Stimulated activated CD8-positive, alpha-beta memory T cell treated with anti-CD3 and anti-CD28 coated beads, Interleukin-12 subunit alpha, Interleukin-12 subunit beta, amount 100 ng/mL, for 1 hour (primary cell): ENCODE data around the gene LCK.
"Not testable (repeated sequence)": the region's sequence is repeated elsewhere in the genome, so short reads cannot be mapped to it uniquely, and the experiment has no call there.

Experiments used
- DNase-seq: peaks from one replicate; pipeline ENCODE4 v3.0.0-alpha.2; 2020; ENCODE audit warnings: low read depth

Gene LCK

GRCh38 chr1:32240140-32240951 is 10.7 kb upstream of the LCK start:
- no peak for DNase-seq

DNA sequence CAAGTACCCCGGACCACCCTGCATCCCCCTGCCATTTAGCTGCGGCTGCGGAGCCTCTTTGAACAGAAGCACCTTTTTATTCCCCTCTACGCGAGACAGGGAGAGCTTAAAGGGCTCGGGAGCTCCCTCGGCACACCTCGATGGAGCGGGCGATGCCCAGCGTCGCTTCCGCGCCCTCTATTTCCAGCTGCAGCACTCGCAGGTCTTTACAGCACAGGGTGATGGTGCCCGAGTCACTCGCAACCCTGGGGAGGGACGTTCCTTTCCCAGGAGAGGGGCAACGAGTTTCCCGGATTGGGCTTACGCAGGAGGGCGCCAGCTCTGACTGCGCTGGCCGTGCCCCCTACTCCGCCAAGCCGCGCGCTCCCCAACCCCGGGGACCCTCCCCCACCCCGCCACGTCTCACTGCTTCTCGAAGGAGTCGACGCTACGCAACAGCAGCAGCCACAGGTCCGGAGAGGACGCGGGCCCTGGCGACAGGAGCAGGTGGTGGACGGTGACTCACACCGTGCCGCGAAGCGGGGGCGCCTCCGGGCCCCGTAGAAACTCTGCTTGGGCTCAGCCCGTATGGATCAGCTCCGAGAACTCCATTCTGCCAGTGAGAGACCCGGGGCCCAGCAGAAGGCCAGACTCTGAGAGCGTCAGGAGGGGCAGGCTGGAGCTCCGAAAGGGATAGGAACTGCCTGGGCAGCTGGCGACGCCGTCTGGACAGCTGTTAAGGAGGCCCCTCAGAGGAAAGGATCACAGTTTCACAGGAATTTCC is 9.9 kb upstream of the LCK start:
- DNase-seq = no peak

DNA sequence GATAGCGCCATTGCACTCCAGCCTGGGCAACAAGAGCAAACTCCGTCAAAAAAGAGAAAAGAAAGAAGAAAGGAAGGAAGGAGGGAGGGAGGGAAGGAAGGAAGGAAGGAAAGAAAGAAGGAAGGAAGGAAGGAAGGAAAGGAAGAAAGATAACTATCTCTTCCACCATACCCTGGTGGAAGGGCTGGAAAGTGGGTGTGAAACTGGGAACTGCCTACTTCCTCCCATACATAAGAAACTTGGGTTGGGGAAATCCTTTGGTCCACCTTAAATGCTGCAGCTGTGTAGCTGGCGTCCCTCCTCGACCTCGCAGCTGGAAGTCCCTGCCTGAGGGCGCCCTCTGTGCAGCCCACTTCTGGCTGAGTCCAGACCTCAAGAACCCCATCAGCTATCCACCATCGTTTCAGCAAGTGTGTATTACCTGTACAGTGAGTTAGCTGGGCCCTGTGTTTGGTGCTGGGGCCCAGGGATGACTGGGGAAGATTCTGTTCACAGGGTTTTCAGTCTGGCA is 8.7 kb upstream of the LCK start:
- no peak for DNase-seq

GRCh38 chr1:32246888-32247273 is 4.2 kb upstream of the LCK start, which contains the start of gene FAM167B:
FAM167B (plus strand) TSS chr1:32247222; CDS start chr1:32247422, 200 bp downstream.
- DNase-seq = no peak

DNA sequence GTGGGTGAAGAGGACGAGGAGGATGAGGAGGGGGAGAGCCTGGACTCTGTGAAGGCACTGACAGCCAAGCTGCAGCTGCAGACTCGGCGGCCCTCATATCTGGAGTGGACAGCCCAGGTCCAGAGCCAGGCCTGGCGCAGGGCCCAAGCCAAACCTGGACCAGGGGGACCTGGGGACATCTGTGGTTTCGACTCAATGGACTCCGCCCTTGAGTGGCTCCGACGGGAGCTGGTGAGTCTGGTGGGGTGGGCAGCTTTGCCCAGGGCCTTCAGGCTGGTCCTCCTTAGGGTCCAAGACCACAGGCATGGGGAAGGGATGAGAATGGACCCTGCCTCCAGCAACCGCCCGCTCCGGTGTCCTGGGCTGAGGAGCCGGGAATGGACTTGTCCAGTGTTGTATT is 3.6 kb upstream of the LCK start:
- no peak for DNase-seq

- DNase-seq = peak; percentile 62
These were observed 2.8 kb upstream of the LCK start for GRCh38 chr1:32247983-32248889.

DNA sequence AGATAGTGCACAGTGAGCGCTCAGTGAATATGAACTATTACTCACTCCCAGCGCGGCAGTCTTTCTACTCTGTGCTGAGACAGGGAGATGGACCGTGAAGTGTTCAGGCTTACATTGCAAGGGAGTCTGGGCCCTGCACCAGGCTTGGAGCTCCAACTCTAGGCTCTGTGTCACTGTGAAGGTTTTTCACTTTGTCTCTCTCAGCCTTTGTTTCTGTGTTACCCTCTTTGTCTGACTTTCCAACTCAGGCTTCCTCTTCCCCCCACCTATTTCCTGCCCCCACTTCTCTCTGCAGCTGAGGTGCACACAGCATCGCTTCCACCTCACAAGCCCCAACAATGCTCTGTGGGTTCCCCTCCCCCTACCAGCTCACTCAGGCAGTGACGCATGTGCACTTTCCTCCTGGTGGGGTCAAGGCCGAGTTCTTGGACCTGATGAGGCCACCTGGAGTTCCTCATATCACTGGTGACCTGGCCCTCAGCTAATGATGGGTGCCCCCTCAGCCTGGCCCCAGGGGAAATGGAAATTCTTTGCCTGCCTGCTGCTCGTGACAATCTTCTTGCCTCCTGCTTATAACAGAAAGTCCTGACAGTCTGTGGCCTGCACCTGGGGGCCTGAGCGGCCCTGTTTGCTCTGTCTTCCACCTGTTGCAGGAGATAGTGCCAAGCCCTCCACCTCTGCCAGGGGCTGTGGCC is 1.1 kb upstream of the LCK start:
- peak; percentile 69 for DNase-seq

DNA sequence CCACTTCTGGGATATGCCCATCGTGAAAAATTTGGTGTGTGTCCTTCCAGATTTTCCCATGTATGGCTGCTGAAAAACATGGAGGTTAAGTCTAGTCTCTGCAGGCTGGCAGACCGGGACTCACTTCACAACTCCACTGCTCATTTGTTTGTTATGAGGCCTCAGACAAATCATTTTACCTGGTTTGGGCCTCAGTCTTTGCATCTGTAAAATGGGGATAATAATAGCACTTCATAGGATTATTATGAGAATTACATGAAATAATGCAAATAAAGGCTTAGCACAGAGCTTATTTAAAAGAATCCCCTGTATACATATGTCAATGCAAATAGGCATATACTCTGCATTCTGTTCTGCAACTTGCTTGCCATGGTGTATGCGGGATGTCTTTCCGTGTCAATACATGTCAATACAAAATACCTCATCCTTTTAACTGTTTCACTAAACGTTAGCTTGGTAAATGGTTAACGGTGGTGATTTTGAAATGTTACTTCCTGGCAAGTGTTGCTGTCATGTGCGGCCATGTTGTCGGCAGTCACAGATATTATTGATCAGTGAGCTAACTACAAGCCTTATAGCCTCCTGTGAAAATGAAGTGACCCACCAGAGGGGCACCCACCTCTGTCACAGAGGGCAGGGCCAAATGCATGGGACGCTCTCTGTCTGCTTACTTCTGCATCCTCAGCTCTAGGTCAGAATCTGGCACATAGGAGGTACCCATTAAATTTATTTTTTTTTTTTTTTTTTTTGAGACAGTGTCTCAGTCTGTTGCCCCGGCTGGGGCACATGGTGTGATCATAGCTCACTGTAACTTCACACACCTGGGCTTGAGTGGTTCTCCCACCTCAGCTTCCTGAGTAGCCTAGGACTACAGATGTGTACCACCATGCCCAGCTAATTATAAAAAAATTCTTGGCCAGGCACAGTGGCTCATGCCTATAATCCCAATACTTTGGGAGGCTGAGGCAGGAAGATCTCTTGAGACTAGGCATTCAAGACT is 4.3 kb downstream of the LCK start:
- no peak for DNase-seq

- DNase-seq = no peak
These were observed 5.6 kb downstream of the LCK start for GRCh38 chr1:32256473-32257226.

DNA sequence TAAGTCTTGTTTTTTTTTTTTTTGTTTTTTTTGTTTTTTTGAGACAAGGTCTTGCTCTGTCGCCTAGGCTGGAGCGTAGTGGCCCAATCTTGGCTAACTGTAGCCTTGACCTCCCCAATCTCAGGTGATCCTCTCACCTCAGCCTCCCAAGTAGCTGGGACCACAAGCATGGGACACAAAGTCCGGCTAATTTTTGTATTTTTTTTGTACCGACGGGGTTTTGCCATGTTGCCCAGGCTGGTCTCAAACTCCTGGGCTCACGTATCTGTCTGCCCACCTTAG is 6.1 kb downstream of the LCK start:
- DNase-seq = no peak

DNA sequence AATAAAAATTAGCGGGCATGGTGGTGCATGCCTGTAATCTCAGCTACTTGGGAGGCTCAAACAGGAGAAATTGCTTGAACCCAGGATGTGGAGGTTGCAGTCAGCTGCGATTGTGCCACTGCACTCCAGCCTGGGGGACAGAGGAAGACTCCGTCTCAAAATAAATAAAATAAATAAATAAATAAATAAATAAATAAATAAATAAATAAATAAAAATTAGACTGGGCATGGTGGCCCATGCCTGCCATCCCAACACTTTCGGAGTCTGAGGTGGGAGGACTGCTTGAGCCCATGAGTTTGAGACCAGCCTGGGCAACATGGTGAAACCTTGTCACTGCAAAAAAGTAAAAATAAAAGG is 12.2 kb downstream of the LCK start:
- DNase-seq = not testable (repeated sequence)

DNA sequence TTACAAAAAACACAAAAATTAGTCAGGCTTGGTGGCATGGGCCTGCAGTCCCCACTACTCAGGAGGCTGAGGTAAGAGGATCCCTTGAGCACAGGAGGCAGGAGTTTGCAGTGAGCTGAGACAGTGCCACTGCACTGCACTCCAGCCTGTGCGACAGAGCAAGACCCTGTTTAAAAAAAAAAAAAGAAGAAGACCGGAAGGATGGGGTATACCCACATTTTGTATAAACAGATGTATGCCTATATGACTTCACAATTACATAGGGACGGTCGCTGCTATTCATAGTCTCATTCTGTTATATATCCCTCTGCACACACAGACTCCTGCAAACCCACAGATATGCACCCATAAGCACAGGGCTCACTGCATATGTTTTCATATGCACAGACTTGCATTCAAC is 12.7 kb downstream of the LCK start:
- DNase-seq = no peak

GRCh38 chr1:32265846-32266245 is 14.8 kb downstream of the LCK start:
- DNase-seq = no peak

- no peak for DNase-seq
These were observed 16.0 kb downstream of the LCK start for GRCh38 chr1:32266921-32267591.

- DNase-seq = no peak
These were observed 18.7 kb downstream of the LCK start for GRCh38 chr1:32269744-32270143.

DNA sequence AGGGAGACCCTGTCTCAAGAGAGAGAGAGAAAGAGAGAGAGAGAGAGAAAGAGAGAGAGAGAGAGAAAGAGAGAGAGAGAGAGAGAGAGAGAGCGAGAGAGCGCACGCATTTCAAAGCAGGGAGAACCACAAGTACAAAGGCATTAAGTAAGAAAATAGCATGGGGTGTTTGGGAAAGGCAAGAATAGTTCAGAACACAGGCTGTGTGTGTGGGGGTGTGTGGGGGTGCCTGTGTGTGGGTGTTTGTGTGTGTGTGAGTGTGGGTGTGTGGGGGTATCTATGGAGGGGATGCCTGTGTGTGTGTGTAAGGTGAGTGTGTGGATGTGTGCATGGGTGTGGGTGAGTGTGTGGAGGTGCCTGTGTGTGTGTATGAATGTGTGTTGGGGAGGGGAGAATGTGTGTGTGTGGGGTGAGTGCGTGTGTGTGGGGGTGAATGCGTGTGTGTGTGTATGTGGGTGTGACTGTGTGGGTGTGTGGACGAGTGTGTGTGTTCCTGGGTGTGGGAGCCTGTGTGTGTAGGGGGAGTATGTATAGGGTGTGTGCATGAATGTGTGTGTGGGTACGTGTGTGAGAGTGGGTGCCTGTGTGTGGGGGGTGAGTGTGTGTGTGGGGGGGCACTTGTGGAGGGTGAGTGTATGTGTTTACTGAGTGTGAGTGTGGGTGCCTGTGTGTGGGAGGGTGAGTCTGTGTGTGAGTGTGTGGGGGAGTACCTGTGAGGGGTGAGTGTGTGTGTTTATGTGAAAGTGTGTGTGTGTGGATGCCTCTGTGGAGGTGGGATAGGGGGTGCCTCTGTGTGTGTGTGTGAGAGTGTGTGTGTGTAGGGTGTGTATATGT is 21.7 kb downstream of the LCK start:
- DNase-seq = no peak

- peak; percentile 81 for DNase-seq
These were observed 22.5 kb downstream of the LCK start for GRCh38 chr1:32273391-32274208.
